ENCODE measurements around the gene AKR1B15. TPM values are rescaled to one million over a fixed set of nuclear protein-coding genes. Genes with fewer than 3 reads are reported as not detected.

The AKR1B15 gene
- total and polyA plus RNA-seq, 12 donors: 0.03 to 0.55 (median 0.24) TPM; not detected in 6

DNA sequence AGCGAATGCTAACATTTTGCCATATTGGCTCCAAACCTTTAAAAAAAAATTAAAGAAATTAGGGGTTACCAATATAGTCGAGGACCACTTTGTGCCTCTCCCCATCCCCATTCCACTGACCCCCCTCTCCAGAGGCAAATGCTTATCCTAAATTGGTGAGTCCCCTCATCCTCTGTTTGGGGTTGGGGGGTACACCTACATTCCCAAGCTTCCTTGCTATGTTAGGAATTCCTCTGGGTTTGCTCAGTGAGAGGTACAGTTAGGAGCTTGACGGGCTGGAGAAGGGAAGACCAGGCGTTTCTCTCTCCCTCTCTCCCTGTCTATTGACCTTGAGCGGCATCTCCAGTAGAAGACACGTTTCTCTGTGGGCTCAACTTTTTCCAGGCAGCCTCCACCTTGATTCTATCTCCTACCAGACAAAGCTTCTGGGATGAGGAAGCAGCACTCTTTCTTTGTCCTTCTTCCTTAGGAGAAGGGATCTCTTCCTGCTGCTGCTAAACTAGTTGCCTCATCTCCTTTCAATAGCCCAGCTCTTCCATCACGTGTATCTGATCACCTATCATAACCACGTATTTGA, 6.6 kb upstream of the AKR1B15 start:
- TF ChIP-seq, protein P1, sequence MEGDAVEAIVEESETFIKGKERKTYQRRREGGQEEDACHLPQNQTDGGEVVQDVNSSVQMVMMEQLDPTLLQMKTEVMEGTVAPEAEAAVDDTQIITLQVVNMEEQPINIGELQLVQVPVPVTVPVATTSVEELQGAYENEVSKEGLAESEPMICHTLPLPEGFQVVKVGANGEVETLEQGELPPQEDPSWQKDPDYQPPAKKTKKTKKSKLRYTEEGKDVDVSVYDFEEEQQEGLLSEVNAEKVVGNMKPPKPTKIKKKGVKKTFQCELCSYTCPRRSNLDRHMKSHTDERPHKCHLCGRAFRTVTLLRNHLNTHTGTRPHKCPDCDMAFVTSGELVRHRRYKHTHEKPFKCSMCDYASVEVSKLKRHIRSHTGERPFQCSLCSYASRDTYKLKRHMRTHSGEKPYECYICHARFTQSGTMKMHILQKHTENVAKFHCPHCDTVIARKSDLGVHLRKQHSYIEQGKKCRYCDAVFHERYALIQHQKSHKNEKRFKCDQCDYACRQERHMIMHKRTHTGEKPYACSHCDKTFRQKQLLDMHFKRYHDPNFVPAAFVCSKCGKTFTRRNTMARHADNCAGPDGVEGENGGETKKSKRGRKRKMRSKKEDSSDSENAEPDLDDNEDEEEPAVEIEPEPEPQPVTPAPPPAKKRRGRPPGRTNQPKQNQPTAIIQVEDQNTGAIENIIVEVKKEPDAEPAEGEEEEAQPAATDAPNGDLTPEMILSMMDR (IDR thresholded peaks at IDR 0.05): no peak
- TF ChIP-seq POLR2A (IDR thresholded peaks at IDR 0.05): no peak
- no peak overlapping the region for H3K27ac ChIP-seq
- peaks cover 0 to 5% of the 10 kb centered on the region in 2 donors for H3K4me1 ChIP-seq (replicated peaks in 1 of 2)
- no peaks in the 10 kb centered on the region for H3K36me3 ChIP-seq (replicated peaks in 1 of 2)
- intact Hi-C loops (cut with DNase I): no loop called here
- H3K27me3 ChIP-seq: no peaks in the 10 kb centered on the region
- WGBS, 4 donors: 49 to 67% (median 60%) methylated on average over 8 of the region's 8 CpGs
- H3K4me3 ChIP-seq: no peak overlapping the region
- H3K9me3 ChIP-seq (replicated peaks in 1 of 3): no peaks in the 10 kb centered on the region
- DNase-seq: no peak

- 61 to 81% (median 65%) methylated on average over 4 of the region's 4 CpGs for WGBS, 4 donors
These were observed 3.5 kb upstream of the AKR1B15 start for GRCh38 chr7:134545380-134545779.

DNA sequence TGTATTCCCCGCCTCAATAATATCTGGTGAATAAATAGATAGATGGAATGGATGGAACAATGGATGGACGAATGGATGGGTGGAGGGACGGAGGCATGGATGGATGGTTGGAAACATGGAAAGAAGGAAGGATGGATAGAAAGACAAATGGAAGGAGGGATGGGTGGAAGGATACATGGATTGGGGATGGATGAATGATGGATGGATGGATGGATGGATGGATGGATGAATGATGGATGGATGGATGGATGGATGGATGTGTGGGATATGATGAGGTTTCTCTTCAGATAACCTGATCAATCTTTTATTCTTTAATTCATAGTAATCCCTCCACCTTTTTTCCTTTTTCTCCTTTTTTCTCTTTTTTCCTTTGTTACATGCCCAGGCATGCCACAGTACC, 3.0 kb upstream of the AKR1B15 start:
- H3K9me3 ChIP-seq (replicated peaks in 1 of 3): no peaks in the 10 kb centered on the region
- H3K27ac ChIP-seq: no peak overlapping the region
- H3K27me3 ChIP-seq: no peaks in the 10 kb centered on the region
- TF ChIP-seq POLR2A (IDR thresholded peaks at IDR 0.05): no peak
- TF ChIP-seq, protein P1 (IDR thresholded peaks at IDR 0.05): no peak
- no peak overlapping the region for H3K4me3 ChIP-seq
- H3K4me1 ChIP-seq (replicated peaks in 1 of 2): peaks cover 0 to 10% of the 10 kb centered on the region in 2 donors
- intact Hi-C loops (cut with DNase I): no loop called here
- no peak for DNase-seq
- WGBS, 4 donors: 87 to 91% (median 89%) methylated on average over 3 of the region's 3 CpGs
- no peaks in the 10 kb centered on the region for H3K36me3 ChIP-seq (replicated peaks in 1 of 2)

More at GRCh38 chr7:134545380-134545779, 3.5 kb upstream of the AKR1B15 start:
- no peak for DNase-seq
- Histone ChIP-seq H3K9me3 (replicated peaks in 1 of 3) (no peaks in the 10 kb centered on the region), H3K36me3 (replicated peaks in 1 of 2) (no peaks in the 10 kb centered on the region), H3K4me1 (replicated peaks in 1 of 2) (peaks cover 0 to 10% of the 10 kb centered on the region in 2 donors), H3K27ac (no peak overlapping the region), H3K27me3 (no peaks in the 10 kb centered on the region), H3K4me3 (no peak overlapping the region)
- intact Hi-C loops (cut with DNase I): no loop called here
- no peak for TF ChIP-seq POLR2A (IDR thresholded peaks at IDR 0.05)
- TF ChIP-seq, protein P1 (IDR thresholded peaks at IDR 0.05): no peak

GRCh38 chr7:134546955-134547354, 2.0 kb upstream of the AKR1B15 start:
- intact Hi-C loops (cut with DNase I): no loop called here
- Histone ChIP-seq H3K4me3 (peak overlapping the region in 1 of 4 donors; percentile 56), H3K27me3 (no peaks in the 10 kb centered on the region), H3K9me3 (replicated peaks in 1 of 3) (no peaks in the 10 kb centered on the region), H3K36me3 (replicated peaks in 1 of 2) (no peaks in the 10 kb centered on the region), H3K4me1 (replicated peaks in 1 of 2) (peaks cover 0 to 10% of the 10 kb centered on the region in 2 donors), H3K27ac (peak overlapping the region in 1 of 5 donors; percentile 56)
- no peak for DNase-seq
- 0 to 6% (median 2%) methylated on average over 1 of the region's 1 CpG for WGBS, 4 donors
- TF ChIP-seq, protein P1 (IDR thresholded peaks at IDR 0.05): no peak
- no peak for TF ChIP-seq POLR2A (IDR thresholded peaks at IDR 0.05)

All from adrenal gland (tissue), 12 donors.